ENCODE measurements around the gene SCNN1G. TPM values are rescaled to one million over a fixed set of nuclear protein-coding genes. Genes with fewer than 3 reads are reported as not detected.

Gene SCNN1G
- total and polyA plus RNA-seq, 8 donors, result 0.60 to 8.9 (median 3.8) TPM

- H3K4me3 ChIP-seq, result no peak overlapping the region
- WGBS, 2 donors, result 75 to 91% methylated on average over 6 to 7 of the region's 7 CpGs
- intact Hi-C loops (cut with DNase I), result no loop called here
- ATAC-seq (no peak), FAIRE-seq (no peak), DNase-seq (no peak)
- no peaks in the 10 kb centered on the region for H3K4me1 ChIP-seq
- no peaks in the 10 kb centered on the region for H3K27me3 ChIP-seq
- H3K36me3 ChIP-seq, result no peaks in the 10 kb centered on the region
- H3K27ac ChIP-seq, result no peak overlapping the region
- no peaks in the 10 kb centered on the region for H3K9me3 ChIP-seq
- no peak for TF ChIP-seq CTCF (IDR thresholded peaks at IDR 0.05)
Observed at GRCh38 chr16:23214796-23215195, 32.3 kb downstream of the SCNN1G start.

GRCh38 chr16:23215435-23215834, 32.9 kb downstream of the SCNN1G start:
- H3K4me3 ChIP-seq, result no peak overlapping the region
- H3K4me1 ChIP-seq, result no peaks in the 10 kb centered on the region
- FAIRE-seq (no peak), ATAC-seq (no peak), DNase-seq (no peak)
- 82 to 92% methylated on average over 10 of the region's 10 CpGs for WGBS, 2 donors
- no peaks in the 10 kb centered on the region for H3K27me3 ChIP-seq
- no peaks in the 10 kb centered on the region for H3K36me3 ChIP-seq
- intact Hi-C loops (cut with DNase I), result no loop called here
- no peak overlapping the region for H3K27ac ChIP-seq
- no peaks in the 10 kb centered on the region for H3K9me3 ChIP-seq
- TF ChIP-seq CTCF (IDR thresholded peaks at IDR 0.05), result no peak

GRCh38 chr16:23216658-23217246, 34.2 kb downstream of the SCNN1G start:
- TF ChIP-seq CTCF (IDR thresholded peaks at IDR 0.05), result no peak
- Histone ChIP-seq H3K27ac (no peak overlapping the region), H3K4me1 (no peaks in the 10 kb centered on the region), H3K9me3 (no peaks in the 10 kb centered on the region), H3K4me3 (no peak overlapping the region), H3K36me3 (no peaks in the 10 kb centered on the region), H3K27me3 (no peaks in the 10 kb centered on the region)
- FAIRE-seq (no peak), DNase-seq (no peak), ATAC-seq (no peak)
- intact Hi-C loops (cut with DNase I), result no loop called here
- 75 to 89% methylated on average over 4 of the region's 4 CpGs for WGBS, 2 donors

GRCh38 chr16:23217646-23218045, 35.1 kb downstream of the SCNN1G start:
- DNase-seq (no peak), ATAC-seq (no peak), FAIRE-seq (no peak)
- Histone ChIP-seq H3K4me1 (no peaks in the 10 kb centered on the region), H3K4me3 (no peak overlapping the region), H3K36me3 (no peaks in the 10 kb centered on the region), H3K9me3 (no peaks in the 10 kb centered on the region), H3K27me3 (no peaks in the 10 kb centered on the region), H3K27ac (no peak overlapping the region)
- no peak for TF ChIP-seq CTCF (IDR thresholded peaks at IDR 0.05)
- intact Hi-C loops (cut with DNase I), result no loop called here
- WGBS, 2 donors, result 55 to 67% methylated on average over 8 of the region's 8 CpGs

GRCh38 chr16:23222929-23223328, 40.4 kb downstream of the SCNN1G start:
- Histone ChIP-seq H3K4me3 (no peak overlapping the region), H3K9me3 (no peaks in the 10 kb centered on the region), H3K27ac (no peak overlapping the region), H3K36me3 (no peaks in the 10 kb centered on the region), H3K4me1 (no peaks in the 10 kb centered on the region), H3K27me3 (no peaks in the 10 kb centered on the region)
- ATAC-seq, result no peak
- TF ChIP-seq CTCF (IDR thresholded peaks at IDR 0.05), result no peak
- no peak for FAIRE-seq
- intact Hi-C loops (cut with DNase I), result no loop called here
- DNase-seq, result no peak

Measured in pancreas (tissue), 10 donors.